PFSK-1 (cell line): ENCODE results near the gene MIA.

Experiments used
- POLR2AphosphoS5 ChIP-seq: IDR thresholded peaks from 2 replicates; pipeline ENCODE4 v1.6.1; 2012; ENCODE audit warnings: low read depth, mild to moderate bottlenecking, control low read depth, low read length, moderate library complexity
- SIN3A ChIP-seq: IDR thresholded peaks from 2 replicates; pipeline ENCODE4 v1.6.1; 2012; ENCODE audit warnings: mild to moderate bottlenecking, low read length, moderate library complexity, borderline replicate concordance; ENCODE audit not compliant: insufficient read depth
- TF ChIP-seq, protein P1 (sequence below), 2 experiments: IDR thresholded peaks; 2 replicates each; pipeline versions ENCODE4 v1.6.1 to v1.8.0; 2011 to 2012; ENCODE audit warnings: low read depth in 2 of 2, low read length in 2 of 2, control low read depth in 1 of 2, inconsistent platforms in 1 of 2, mild to moderate bottlenecking in 1 of 2, moderate library complexity in 1 of 2; ENCODE audit not compliant: insufficient read depth in 1 of 2

DNA sequence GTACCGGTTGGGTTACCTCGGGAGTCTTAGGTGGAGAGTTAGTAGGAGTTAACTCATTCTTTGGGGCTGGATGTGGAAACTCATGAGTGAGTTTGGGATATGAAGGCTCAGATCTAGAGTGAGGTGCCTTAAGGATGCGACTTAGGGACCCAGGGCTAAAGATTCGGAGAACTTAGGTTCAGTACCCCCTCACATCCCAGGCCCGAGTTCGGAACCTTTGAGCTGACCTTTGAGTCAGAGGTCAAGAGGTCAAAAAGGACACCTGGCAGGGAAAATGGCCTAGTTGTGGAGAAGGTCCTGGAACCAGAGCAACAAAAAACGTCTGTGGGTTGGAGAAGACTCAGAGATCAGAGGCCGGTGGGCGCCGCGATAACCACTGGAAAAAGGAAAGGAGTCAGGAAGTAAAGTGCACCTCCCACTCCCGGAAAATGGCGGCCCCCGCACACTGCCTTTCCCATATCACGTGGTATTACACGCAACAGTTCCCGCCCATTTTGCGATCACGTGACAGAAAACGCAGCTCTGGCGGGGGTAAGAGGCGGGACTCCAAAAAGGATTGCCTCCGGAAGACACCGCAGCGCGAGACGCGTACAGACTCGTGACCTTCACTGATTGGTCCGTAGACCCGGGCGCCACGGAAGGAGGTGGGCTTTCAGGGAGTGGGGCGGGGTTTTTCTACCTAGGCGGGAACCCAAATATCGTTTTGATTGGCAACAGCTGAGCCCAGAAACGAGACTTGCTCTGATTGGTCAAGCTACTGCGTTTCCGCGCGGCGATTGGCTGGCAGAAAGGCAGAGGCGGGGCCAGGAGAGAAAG is 25.1 kb upstream of the MIA start, which contains the start of gene ACTMAP:
- TF ChIP-seq POLR2AphosphoS5 (peak; percentile 9), SIN3A (peak; percentile 72; the same call in 1 of the 2 replicates)
- TF ChIP-seq, protein P1, sequence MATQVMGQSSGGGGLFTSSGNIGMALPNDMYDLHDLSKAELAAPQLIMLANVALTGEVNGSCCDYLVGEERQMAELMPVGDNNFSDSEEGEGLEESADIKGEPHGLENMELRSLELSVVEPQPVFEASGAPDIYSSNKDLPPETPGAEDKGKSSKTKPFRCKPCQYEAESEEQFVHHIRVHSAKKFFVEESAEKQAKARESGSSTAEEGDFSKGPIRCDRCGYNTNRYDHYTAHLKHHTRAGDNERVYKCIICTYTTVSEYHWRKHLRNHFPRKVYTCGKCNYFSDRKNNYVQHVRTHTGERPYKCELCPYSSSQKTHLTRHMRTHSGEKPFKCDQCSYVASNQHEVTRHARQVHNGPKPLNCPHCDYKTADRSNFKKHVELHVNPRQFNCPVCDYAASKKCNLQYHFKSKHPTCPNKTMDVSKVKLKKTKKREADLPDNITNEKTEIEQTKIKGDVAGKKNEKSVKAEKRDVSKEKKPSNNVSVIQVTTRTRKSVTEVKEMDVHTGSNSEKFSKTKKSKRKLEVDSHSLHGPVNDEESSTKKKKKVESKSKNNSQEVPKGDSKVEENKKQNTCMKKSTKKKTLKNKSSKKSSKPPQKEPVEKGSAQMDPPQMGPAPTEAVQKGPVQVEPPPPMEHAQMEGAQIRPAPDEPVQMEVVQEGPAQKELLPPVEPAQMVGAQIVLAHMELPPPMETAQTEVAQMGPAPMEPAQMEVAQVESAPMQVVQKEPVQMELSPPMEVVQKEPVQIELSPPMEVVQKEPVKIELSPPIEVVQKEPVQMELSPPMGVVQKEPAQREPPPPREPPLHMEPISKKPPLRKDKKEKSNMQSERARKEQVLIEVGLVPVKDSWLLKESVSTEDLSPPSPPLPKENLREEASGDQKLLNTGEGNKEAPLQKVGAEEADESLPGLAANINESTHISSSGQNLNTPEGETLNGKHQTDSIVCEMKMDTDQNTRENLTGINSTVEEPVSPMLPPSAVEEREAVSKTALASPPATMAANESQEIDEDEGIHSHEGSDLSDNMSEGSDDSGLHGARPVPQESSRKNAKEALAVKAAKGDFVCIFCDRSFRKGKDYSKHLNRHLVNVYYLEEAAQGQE (IDR thresholded peaks at IDR 0.05; ENCODE audit: insufficient read depth in 1 of 2, low read depth in 2 of 2, low read length in 2 of 2): no peak
